H1 (cell line): ENCODE results near the gene ELOA. TPM values are rescaled to one million over a fixed set of nuclear protein-coding genes. Genes with fewer than 3 reads are reported as not detected.

Experiments
- polyA plus RNA-seq, 7 experiments: library from polyadenylated mRNA; depleted of rRNA in 3 of 7; stranded (reverse) in 5 of 7; unstranded in 2 of 7; fragments of >200 nt in 5 of 7; fragments of 200-250 nt in 2 of 7; gene quantifications; 1 replicate in 5 of 7; 2 replicates in 1 of 7; 4 replicates in 1 of 7; pipeline versions ENCODE4 v1.2.1 to v1.2.3, GENCODE V29; 2011 to 2013; ENCODE audit warnings: missing spikeins in 2 of 7, mixed read lengths in 2 of 7
- total RNA-seq: library from RNA; stranded (reverse); fragmentation: NEBNext Ultra II Directional; extraction: Animal tissue kit (Norgen Biotek cat#: 25700); gene quantifications from 2 replicates; pipeline ENCODE4 v1.2.1, GENCODE V29; 2021
- TF ChIP-seq, protein P1 (sequence below), 3 experiments: IDR thresholded peaks; 1 replicate in 2 of 3; 2 replicates in 1 of 3; pipeline versions ENCODE4 v1.5.1 to v1.6.1; 2011; ENCODE audit warnings: low read length in 3 of 3, mild to moderate bottlenecking in 3 of 3, inconsistent platforms in 2 of 3, low read depth in 1 of 3, moderate library complexity in 1 of 3; ENCODE audit not compliant: insufficient read depth in 1 of 3; ENCODE audit errors: control extremely low read depth in 1 of 3
- TF ChIP-seq, protein P2 (sequence below): IDR thresholded peaks from 2 replicates; pipeline ENCODE4 v1.6.1; 2012; ENCODE audit warnings: inconsistent platforms

Gene ELOA
- total and polyA plus RNA-seq, 2 of the 8 experiments (the other 6 are each of a cell fraction or from before 2014, with no cell fraction given) = 15.7 to 61.1 TPM

DNA sequence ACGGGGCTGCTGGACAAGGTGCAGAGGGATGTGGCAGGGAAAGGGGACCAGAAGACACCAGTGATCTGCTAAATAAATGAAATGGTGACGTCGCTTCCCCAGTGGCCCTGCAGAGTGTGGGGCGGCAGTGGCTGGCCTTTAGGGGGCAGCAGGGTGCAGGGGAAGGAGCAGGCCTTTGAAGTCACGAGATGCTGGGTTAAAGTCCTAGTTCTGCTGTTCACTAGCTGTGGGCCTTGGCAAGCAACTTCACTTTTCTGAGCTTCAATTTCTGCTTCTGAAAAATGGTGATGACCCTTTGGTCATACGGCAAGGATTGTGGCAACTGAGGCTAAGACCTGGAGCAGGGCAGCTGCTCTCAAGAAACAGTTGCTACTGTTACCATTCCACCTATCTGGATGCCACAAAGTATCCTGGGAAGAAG is 66.5 kb downstream of the ELOA start (continued):
- TF ChIP-seq, protein P1, sequence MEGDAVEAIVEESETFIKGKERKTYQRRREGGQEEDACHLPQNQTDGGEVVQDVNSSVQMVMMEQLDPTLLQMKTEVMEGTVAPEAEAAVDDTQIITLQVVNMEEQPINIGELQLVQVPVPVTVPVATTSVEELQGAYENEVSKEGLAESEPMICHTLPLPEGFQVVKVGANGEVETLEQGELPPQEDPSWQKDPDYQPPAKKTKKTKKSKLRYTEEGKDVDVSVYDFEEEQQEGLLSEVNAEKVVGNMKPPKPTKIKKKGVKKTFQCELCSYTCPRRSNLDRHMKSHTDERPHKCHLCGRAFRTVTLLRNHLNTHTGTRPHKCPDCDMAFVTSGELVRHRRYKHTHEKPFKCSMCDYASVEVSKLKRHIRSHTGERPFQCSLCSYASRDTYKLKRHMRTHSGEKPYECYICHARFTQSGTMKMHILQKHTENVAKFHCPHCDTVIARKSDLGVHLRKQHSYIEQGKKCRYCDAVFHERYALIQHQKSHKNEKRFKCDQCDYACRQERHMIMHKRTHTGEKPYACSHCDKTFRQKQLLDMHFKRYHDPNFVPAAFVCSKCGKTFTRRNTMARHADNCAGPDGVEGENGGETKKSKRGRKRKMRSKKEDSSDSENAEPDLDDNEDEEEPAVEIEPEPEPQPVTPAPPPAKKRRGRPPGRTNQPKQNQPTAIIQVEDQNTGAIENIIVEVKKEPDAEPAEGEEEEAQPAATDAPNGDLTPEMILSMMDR (IDR thresholded peaks at IDR 0.05; ENCODE audit: control extremely low read depth in 1 of 3, insufficient read depth in 1 of 3, low read depth in 1 of 3, low read length in 3 of 3) = peak; percentile 90 to 97 (median 96)
- TF ChIP-seq, protein P2, sequence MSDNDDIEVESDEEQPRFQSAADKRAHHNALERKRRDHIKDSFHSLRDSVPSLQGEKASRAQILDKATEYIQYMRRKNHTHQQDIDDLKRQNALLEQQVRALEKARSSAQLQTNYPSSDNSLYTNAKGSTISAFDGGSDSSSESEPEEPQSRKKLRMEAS = 0 out of 2 replicates have a peak, but pooled peaks have one; percentile 37
